Cardiac septum (tissue), 1 donor: Measurements from ENCODE around the gene CCDC157. TPM values are rescaled to one million over a fixed set of nuclear protein-coding genes. Genes with fewer than 3 reads are reported as not detected.

Experiments used
- DNase-seq: peaks from one replicate; pipeline ENCODE4 v3.0.0-alpha.2; 2020; ENCODE audit warnings: low spot score
- intact Hi-C: fragments of 100-400 bp; cut with DNase I; formaldehyde crosslinking; loops from one replicate; pipeline ENCODE4 v1.14.0; 2022
- total RNA-seq: library from RNA; stranded (reverse); fragmentation: NEBNext Ultra II Directional; extraction: Animal tissue kit (Norgen Biotek cat#: 25700); gene quantifications from one replicate; pipeline ENCODE4 v1.2.1, GENCODE V29; 2021
- donor health status: DM: no; HTN: no; CAD: no.

Gene CCDC157
- total RNA-seq, 1 donor from 2014 or later, result 0.78 TPM

DNA sequence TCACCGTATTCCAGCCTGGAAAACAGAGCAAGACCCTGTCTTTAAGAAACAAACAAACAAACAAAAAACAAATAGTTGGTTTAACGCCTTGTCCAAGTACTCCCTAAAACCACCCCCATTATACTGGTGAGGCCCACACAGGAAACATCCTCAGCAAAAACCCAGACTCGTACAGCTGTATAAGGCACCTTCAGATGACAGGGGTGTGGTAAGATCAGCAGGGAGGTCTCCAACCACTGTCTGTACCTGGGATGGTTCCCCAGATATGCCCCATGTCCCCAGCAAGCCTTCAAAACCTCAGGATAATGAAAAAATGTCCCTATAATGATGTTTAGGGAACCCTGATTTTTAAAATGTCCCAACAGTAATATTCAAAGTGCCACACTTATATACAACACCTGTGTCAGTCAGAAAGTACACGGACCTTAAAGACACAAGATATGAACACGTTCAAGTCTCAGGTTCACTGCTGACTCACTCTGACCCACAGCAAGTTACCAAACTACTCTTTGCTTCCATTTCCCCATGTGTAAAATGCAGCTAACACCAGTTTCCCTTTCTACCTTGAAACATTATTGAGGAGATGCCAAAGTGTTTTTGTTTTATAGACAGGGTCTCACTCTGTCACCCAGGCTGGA, 9.4 kb upstream of the CCDC157 start:
- DNase-seq, result no peak

DNA sequence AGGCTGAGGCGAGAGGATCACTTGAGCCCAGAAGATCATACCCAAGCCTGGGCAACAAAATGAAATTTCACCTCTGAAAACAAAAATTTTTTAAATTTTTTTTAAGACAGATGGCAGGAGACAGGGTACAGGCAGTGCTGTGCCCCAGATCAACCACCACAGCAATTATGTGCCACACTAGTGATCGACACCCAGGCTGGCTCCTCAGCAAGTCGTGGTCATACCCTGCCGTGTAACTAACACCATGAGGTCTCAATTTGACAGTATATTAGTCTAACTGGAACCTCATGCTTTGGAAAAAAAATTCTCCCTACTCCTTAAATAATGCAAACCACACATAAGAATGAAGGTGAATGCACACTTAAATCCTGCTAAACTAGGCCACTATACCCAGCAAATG, 8.4 kb upstream of the CCDC157 start:
- intact Hi-C loops, result no loop called here
- no peak for DNase-seq

More for the DNA sequence above, 9.4 kb upstream of the CCDC157 start:
- intact Hi-C loops, result no loop called here

GRCh38 chr22:30348809-30349208, 8.0 kb upstream of the CCDC157 start:
- intact Hi-C loops, result no loop called here
- no peak for DNase-seq

GRCh38 chr22:30351226-30351625, 5.6 kb upstream of the CCDC157 start:
- intact Hi-C loops, result no loop called here
- no peak for DNase-seq

- DNase-seq, result no peak
- intact Hi-C loops, result no loop called here
Observed at GRCh38 chr22:30354644-30355043, 2.2 kb upstream of the CCDC157 start.

DNA sequence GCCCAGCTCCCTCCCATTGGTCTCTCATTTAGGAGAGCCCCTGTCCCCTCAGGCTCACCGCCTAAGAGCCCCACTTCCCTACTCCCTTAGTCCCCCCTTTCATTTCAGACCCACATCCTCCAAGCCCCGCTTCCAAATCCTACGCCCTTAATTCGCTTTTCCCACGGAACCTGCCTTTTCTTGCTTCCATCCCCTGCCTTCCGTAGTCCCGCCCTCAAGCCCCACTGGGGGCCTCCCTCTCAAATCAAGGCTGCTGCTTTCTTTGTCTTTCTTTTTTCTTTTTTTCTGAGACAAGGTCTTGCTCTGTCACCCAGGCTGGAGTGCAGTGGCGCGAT, 396 bp downstream of the CCDC157 start:
- intact Hi-C loops, result no loop called here
- no peak for DNase-seq

GRCh38 chr22:30357650-30358215, 926 bp downstream of the CCDC157 start:
- no peak for DNase-seq
- intact Hi-C loops, result no loop called here

GRCh38 chr22:30358541-30358940, 1.7 kb downstream of the CCDC157 start:
- DNase-seq, result no peak
- intact Hi-C loops, result no loop called here

GRCh38 chr22:30361916-30362650, 5.3 kb downstream of the CCDC157 start:
- intact Hi-C loops, result no loop called here
- no peak for DNase-seq

- intact Hi-C loops, result no loop called here
Observed at GRCh38 chr22:30362651-30363281, 6.0 kb downstream of the CCDC157 start.

DNA sequence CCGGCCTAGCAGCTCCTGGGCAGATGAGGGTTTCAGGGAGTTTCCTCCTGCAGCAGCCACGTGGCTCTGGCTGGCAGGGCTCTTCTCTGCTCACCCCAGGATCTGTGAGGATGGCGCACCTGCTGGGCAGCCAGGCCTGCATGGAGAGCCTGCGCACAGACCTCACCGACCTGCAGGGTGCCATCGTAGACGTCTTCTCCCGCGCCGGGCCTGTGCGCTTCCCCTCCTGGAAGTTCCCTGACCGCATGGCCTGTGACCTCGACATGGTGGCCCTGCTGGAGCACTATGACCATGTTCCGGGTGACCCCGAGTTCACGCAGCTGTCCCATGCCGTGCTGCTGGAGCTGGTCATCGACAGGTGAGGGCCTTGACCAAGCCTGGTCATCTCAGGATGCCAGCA, 9.1 kb downstream of the CCDC157 start:
- intact Hi-C loops, result no loop called here
- DNase-seq, result no peak

More at GRCh38 chr22:30362651-30363281, 6.0 kb downstream of the CCDC157 start:
- DNase-seq, result no peak

DNA sequence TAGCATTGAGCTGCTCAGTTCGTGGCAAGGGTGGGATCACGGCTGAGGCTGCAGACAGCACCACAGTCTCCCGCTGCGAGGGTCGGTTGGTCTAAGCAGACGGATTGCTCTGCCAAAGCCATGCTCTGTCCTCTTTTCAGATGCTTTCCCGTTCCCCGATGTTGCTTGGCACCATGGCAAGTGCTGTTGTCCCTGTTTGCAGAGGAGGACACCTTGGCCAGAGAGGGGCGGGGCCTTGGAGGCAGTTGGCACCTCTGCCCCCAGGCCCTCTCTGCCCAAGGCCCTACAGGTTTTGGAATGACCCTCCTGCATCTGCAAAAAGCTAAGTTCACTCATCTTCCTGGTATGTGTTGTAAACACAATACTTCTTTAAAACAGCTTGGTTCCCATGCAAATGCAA, 11.6 kb downstream of the CCDC157 start:
- DNase-seq, result no peak
- intact Hi-C loops, result no loop called here

GRCh38 chr22:30370641-30371230, 13.9 kb downstream of the CCDC157 start:
- no peak for DNase-seq
- intact Hi-C loops, result no loop called here

GRCh38 chr22:30371321-30371720, 14.5 kb downstream of the CCDC157 start:
- no peak for DNase-seq
- intact Hi-C loops, result no loop called here

DNA sequence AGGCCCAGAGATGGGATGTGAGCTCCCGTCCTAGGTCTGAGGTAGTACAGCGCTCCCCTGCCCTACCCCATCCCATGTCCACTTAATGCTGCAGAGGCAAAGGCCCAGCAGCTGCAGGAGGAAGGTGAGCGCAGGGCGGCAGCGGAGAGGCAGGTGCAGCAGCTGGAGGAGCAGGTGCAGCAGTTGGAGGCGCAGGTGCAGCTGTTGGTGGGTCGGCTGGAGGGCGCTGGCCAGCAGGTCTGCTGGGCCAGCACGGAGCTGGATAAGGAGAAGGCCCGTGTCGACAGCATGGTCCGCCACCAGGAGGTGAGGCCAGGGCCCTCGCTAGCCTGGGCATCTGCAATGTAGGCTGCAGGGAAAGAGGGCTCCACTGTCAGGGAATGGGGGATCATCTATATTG, 15.2 kb downstream of the CCDC157 start:
- intact Hi-C loops, result no loop called here
- DNase-seq, result no peak

DNA sequence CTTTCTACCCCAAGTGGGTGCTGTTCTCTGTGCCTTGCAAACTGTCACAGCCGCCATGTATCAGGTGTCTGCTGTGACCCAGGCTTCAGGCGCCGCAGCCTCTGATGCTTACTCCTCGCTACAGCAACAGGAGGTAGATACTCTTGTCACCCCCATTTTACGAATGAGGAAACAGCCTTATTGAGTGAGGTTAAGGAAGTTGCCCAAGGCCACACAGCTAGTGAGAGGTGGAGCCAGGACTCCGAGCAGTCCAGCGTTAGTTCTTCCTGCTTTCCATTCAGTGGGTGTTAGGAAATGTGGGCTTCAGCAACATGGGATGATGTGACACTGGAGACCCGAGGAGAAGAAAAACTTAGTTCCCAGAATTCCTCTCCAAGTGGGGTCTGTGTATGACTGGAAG, 16.1 kb downstream of the CCDC157 start:
- no peak for DNase-seq
- intact Hi-C loops, result no loop called here

DNA sequence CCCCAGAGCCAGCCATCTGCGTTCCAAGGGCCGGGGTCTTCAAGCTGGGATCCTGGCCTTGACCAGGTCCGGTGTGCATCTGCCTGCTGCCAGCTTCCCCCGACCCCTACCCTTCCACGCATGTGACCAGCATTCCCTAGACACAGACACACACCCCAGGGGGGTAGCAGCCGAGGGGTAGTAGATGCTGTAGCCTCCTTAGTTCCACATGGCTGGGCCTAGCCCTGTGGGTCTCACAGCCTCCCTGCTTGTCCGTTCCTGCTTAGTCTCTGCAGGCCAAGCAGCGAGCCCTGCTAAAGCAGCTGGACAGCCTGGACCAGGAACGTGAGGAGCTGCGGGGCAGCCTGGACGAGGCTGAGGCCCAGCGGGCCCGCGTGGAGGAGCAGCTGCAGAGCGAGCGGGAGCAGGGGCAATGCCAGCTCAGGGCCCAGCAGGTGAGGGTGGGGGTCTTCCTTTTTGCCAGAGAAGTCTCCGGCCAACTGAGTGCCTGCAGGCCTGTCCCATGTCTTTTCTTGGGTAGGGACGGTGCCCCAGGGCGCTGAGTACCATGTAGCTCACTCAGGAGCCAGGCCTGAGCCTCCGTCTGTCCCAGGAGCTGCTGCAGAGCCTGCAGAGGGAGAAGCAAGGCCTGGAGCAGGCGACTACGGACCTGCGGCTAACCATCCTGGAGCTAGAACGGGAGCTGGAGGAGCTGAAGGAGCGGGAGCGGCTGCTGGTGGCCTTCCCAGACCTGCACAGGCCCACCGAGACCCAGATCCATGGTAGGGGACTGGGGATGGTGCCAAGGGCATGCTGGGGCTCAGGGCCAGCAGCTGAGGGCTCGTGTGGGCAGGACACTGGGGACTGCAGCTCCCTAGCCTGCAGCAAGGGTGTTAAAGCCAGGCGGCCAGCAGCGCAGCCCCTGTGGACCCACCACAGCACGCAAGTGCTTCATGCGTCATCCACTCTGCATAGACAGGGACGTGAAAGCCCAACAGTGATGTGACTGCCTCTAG, 16.8 kb downstream of the CCDC157 start:
- intact Hi-C loops, result no loop called here
- DNase-seq, result no peak

DNA sequence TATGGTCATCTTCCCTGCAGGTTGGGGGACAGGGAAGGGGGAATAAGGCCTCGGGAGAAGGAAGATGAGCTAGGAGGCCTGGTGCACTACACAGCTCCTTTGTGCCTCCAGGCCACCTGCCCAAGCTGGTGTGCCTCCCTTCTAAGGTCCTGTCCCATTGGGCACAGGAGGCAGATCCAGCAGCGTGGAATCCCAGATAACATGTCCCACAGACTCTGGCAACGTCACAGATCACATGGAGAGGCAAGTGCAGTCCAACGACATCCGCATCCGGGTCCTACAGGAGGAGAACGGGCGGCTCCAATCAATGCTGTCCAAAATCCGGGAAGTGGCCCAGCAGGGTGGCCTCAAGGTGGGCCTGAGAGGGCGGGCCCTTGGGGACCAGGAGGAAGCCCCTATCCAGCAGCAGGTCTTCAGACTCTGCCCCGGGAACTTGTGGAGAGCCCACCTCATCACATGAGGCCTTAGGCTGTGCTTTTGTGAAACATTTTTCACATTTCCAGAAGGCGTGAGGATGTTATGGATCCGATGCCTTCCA, 18.6 kb downstream of the CCDC157 start:
- DNase-seq, result no peak
- intact Hi-C loops, result no loop called here

- DNase-seq, result no peak
- intact Hi-C loops, result no loop called here
Observed at GRCh38 chr22:30380011-30380410, 23.2 kb downstream of the CCDC157 start.
